Activated naive CD8-positive, alpha-beta T cell treated with anti-CD3 and anti-CD28 coated beads, Interleukin-2, amount 10 ng/mL, durations not matched to agents 7 days and 5 days (primary cell): ENCODE results near the gene TUBGCP6. TPM values are rescaled to one million over a fixed set of nuclear protein-coding genes. Genes with fewer than 3 reads are reported as not detected.

Source experiments
- ATAC-seq: fragments of 150-1000 bp; cut with Tn5 transposase; one replicate; pipeline ENCODE4 v1.10.0; 2021; ENCODE audit warnings: low read depth, moderate library complexity
- POLR2A ChIA-PET: fragments of 350-600 bp; sonication (Branson Sonifier 250); formaldehyde crosslinking; loops from one replicate; lab custom pipeline; 2021; ENCODE audit warnings: antibody characterized with exemption; lab: Charles Lee
- DNase-seq: peaks from one replicate; pipeline ENCODE4 v3.0.0; 2021
- H3K27ac Mint-ChIP-seq: one replicate; pipeline ENCODE4 v1.8.0; 2022; ENCODE audit warnings: mild to moderate bottlenecking, mixed read lengths
- H3K27me3 Mint-ChIP-seq: one replicate; pipeline ENCODE4 v1.8.0; 2022; ENCODE audit warnings: mild to moderate bottlenecking, moderate library complexity, mixed read lengths
- H3K36me3 Mint-ChIP-seq: one replicate; pipeline ENCODE4 v1.8.0; 2021; ENCODE audit warnings: mild to moderate bottlenecking, mixed read lengths
- H3K4me1 Mint-ChIP-seq: one replicate; pipeline ENCODE4 v1.8.0; 2021; ENCODE audit warnings: mixed read lengths
- H3K4me3 Mint-ChIP-seq: one replicate; pipeline ENCODE4 v1.8.0; 2022; ENCODE audit warnings: mild to moderate bottlenecking, moderate library complexity, mixed read lengths
- H3K9me3 Mint-ChIP-seq: one replicate; pipeline ENCODE4 v1.8.0; 2021; ENCODE audit warnings: mixed read lengths
- total RNA-seq, 2 experiments: library from RNA; stranded (reverse); gene quantifications; one replicate each; pipeline ENCODE4 v1.2.3, GENCODE V29; 2021

TUBGCP6 gene
- total RNA-seq, 2 experiments from 2014 or later: 92.2 to 94.5 TPM

GRCh38 chr22:50219800-50220602 lies 24.8 kb downstream of the TUBGCP6 start:
- no peaks in the 10 kb centered on the region for H3K27me3 Mint-ChIP-seq
- H3K4me1 Mint-ChIP-seq: no peaks in the 10 kb centered on the region
- no peak overlapping the region for H3K27ac Mint-ChIP-seq
- ATAC-seq (no peak), DNase-seq (no peak)
- H3K9me3 Mint-ChIP-seq: no peaks in the 10 kb centered on the region
- H3K4me3 Mint-ChIP-seq: no peak overlapping the region
- H3K36me3 Mint-ChIP-seq: peaks cover 7% of the 10 kb centered on the region
- POLR2A ChIA-PET: no interaction called here

- Mint-ChIP-seq H3K9me3 (no peaks in the 10 kb centered on the region), H3K4me3 (no peak overlapping the region), H3K4me1 (no peaks in the 10 kb centered on the region), H3K36me3 (peaks cover 10% of the 10 kb centered on the region), H3K27me3 (no peaks in the 10 kb centered on the region), H3K27ac (no peak overlapping the region)
- DNase-seq (no peak), ATAC-seq (no peak)
- POLR2A ChIA-PET: no interaction called here
Measured at GRCh38 chr22:50218996-50219727, 25.7 kb downstream of the TUBGCP6 start.

GRCh38 chr22:50218153-50218995 lies 26.4 kb downstream of the TUBGCP6 start:
- Mint-ChIP-seq H3K4me1 (no peaks in the 10 kb centered on the region), H3K27ac (no peak overlapping the region), H3K36me3 (peaks cover 11% of the 10 kb centered on the region), H3K4me3 (no peak overlapping the region), H3K9me3 (no peaks in the 10 kb centered on the region), H3K27me3 (no peaks in the 10 kb centered on the region)
- DNase-seq: no peak
- POLR2A ChIA-PET: no interaction called here
- ATAC-seq: no peak

GRCh38 chr22:50217543-50218152 lies 27.2 kb downstream of the TUBGCP6 start:
- DNase-seq (no peak), ATAC-seq (no peak)
- POLR2A ChIA-PET: interaction anchor here (0.5 kb wide), 1 partner anchor 227 kb away, joined by 3 read pairs; no protein-coding TSS in a partner anchor
- Mint-ChIP-seq H3K9me3 (no peaks in the 10 kb centered on the region), H3K4me1 (no peaks in the 10 kb centered on the region), H3K4me3 (no peak overlapping the region), H3K36me3 (peaks cover 15% of the 10 kb centered on the region), H3K27ac (no peak overlapping the region), H3K27me3 (no peaks in the 10 kb centered on the region)

- Mint-ChIP-seq H3K36me3 (peaks cover 15% of the 10 kb centered on the region), H3K27me3 (no peaks in the 10 kb centered on the region), H3K9me3 (no peaks in the 10 kb centered on the region), H3K4me3 (no peak overlapping the region), H3K4me1 (peaks cover 1% of the 10 kb centered on the region), H3K27ac (no peak overlapping the region)
- no peak for ATAC-seq
- POLR2A ChIA-PET: interaction anchor here (0.5 kb wide), 1 partner anchor 228 kb away, joined by 3 read pairs; no protein-coding TSS in a partner anchor
- no peak for DNase-seq
Measured at GRCh38 chr22:50216684-50217520, 27.9 kb downstream of the TUBGCP6 start.

- Mint-ChIP-seq H3K27me3 (no peaks in the 10 kb centered on the region), H3K4me3 (no peak overlapping the region), H3K27ac (no peak overlapping the region), H3K9me3 (no peaks in the 10 kb centered on the region), H3K36me3 (peaks cover 15% of the 10 kb centered on the region), H3K4me1 (peaks cover 2% of the 10 kb centered on the region)
- no peak for ATAC-seq
- POLR2A ChIA-PET: interaction anchor here (0.7 kb wide), 1 partner anchor 292 kb away, joined by 3 read pairs; the partner anchor contains the start of genes LMF2 and NCAPH2
- no peak for DNase-seq
Measured at GRCh38 chr22:50216055-50216683, 28.7 kb downstream of the TUBGCP6 start.

GRCh38 chr22:50215297-50216054 lies 29.3 kb downstream of the TUBGCP6 start:
- Mint-ChIP-seq H3K4me1 (peaks cover 4% of the 10 kb centered on the region), H3K27me3 (no peaks in the 10 kb centered on the region), H3K36me3 (peaks cover 17% of the 10 kb centered on the region), H3K27ac (no peak overlapping the region), H3K9me3 (no peaks in the 10 kb centered on the region), H3K4me3 (no peak overlapping the region)
- DNase-seq (no peak), ATAC-seq (no peak)
- POLR2A ChIA-PET: interaction anchor here (0.7 kb wide), 1 partner anchor 292 kb away, joined by 3 read pairs; the partner anchor contains the start of genes LMF2 and NCAPH2

GRCh38 chr22:50213263-50213662 lies 31.6 kb downstream of the TUBGCP6 start:
- Mint-ChIP-seq H3K27me3 (no peaks in the 10 kb centered on the region), H3K36me3 (peaks cover 15% of the 10 kb centered on the region), H3K4me3 (no peak overlapping the region), H3K4me1 (peaks cover 7% of the 10 kb centered on the region), H3K9me3 (no peaks in the 10 kb centered on the region), H3K27ac (peak overlapping the region; percentile 51)
- ATAC-seq (no peak), DNase-seq (no peak)
- POLR2A ChIA-PET: no interaction called here

- ATAC-seq: no peak
- Mint-ChIP-seq H3K4me3 (no peak overlapping the region), H3K9me3 (no peaks in the 10 kb centered on the region), H3K4me1 (peaks cover 7% of the 10 kb centered on the region), H3K27ac (no peak overlapping the region), H3K27me3 (no peaks in the 10 kb centered on the region), H3K36me3 (peaks cover 15% of the 10 kb centered on the region)
- POLR2A ChIA-PET: interaction anchor here (0.6 to 1.6 kb wide), 5 partner anchors 10 to 409 kb away, joined by 3 to 4 read pairs (median 4); no protein-coding TSS in a partner anchor
- DNase-seq: no peak
Measured at GRCh38 chr22:50211147-50211546, 33.7 kb downstream of the TUBGCP6 start.

GRCh38 chr22:50210378-50211139 lies 34.3 kb downstream of the TUBGCP6 start:
- DNase-seq (no peak), ATAC-seq (no peak)
- no peak overlapping the region for H3K4me3 Mint-ChIP-seq
- H3K36me3 Mint-ChIP-seq: peaks cover 15% of the 10 kb centered on the region
- POLR2A ChIA-PET: interaction anchor here (0.8 to 1.6 kb wide), 3 partner anchors 20 to 63 kb away, joined by 3 to 4 read pairs (median 3); no protein-coding TSS in a partner anchor
- H3K27me3 Mint-ChIP-seq: no peaks in the 10 kb centered on the region
- peaks cover 7% of the 10 kb centered on the region for H3K4me1 Mint-ChIP-seq
- no peaks in the 10 kb centered on the region for H3K9me3 Mint-ChIP-seq
- H3K27ac Mint-ChIP-seq: no peak overlapping the region
